ENCODE measurements around the gene RPS21.

RPS21 gene

DNA sequence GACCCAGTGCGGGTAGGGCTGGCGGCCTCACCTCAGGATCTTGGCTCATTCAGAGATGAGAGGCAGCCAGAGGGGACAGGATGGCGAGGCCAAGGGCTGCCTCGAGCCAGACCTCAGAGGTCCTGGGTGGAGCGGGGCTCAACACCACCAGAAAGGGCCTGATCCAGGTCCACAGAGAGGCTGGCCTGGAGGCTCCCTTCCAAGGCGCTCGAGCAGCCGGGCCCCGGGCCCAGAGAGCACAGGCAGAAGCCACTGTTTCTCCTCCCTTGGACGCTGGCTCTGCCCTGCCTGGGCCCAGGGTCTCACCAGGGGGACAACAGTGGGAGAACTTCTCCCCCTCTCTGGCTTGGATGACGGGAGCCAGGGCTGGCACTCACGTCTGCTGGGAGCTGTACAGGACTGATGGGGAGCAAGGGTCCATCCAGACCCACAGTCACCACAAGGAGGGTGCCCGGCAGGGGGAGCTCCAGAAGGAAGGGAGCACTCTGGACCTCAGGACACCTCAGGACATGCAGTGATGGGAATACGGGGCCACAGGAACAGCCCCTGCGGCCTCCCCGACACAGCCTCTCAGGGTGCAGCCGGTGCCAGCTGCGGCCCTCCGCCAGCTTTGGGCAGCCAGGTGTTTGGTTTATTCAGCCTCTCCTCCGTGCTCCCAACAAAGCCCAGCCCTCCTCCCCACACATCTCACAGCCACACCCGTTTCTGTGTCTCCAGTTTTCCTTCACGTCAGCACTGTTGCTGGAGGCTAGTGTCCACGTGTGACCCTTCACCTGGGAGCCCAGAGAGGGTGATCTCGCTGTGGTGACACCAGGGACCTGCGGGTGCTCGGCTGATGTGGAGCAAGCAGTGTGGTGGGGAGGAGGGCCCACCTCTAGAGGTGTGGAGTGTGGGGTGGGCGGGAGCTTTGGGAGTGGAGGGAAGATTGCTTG is 8.7 kb downstream of the RPS21 start:
- no peak overlapping the region for H3K4me3 ChIP-seq
- no peaks in the 10 kb centered on the region for H3K9me3 ChIP-seq (ENCODE audit: low read depth, low read length)
- no peak for TF ChIP-seq EZH2 (IDR thresholded peaks at IDR 0.05)
- TF ChIP-seq POLR2AphosphoS5 (IDR thresholded peaks at IDR 0.05; ENCODE audit: borderline replicate concordance, low read depth, low read length) = 0 out of 2 replicates have a peak, but pooled peaks have one; percentile 10
- H3K27ac ChIP-seq = no peak overlapping the region
- H3K36me3 ChIP-seq (ENCODE audit: insufficient read depth, low read length) = peaks cover 1% of the 10 kb centered on the region; the same call in 1 of the 2 replicates
- no peak overlapping the region for H3K9ac ChIP-seq (ENCODE audit: insufficient read length)
- DNase-seq (ENCODE audit: low read depth, low spot score) = no peak

DNA sequence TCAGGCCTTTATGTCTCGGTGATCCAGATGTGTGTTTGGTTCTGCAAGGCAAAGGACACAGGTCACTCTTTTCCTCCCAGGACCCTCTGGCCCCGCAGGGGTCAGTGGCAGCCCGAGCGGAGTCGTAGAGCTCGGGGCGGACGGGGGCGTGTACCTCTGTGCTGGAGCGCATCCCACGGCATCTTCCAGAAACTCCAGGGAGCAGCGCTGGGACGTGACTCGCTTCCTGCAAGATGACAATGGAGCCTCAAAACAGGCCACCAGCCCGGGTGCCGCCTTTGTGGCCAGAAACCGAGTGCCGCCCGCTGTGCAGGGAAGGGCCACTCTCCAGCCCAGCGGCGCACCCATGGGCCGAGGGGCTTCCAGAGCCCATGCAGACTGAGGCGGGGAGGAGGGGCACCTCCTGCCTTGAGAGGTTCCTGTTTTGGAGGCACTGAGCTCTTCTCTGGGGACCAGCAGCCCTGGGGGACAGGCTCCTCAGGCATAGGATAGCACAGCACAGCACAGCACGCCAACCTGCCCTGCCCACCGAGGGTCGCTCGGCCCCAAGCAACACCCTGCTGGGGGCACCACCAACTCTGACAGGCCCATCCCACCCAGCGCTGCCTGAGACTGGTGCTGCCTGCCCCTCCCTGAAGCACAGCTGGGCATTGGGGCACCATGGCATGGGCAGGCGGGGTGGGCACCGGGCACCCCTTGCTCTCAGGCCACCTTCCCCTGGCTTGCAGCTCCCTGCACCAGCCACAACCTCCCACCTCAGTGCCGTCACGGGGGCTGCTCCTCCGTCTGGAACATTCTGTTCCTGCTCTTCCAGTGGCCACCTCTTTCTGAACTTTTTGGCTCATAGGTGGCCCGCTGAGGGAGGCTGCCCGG is 9.7 kb downstream of the RPS21 start:
- Histone ChIP-seq H3K9ac (ENCODE audit: insufficient read length) (no peak overlapping the region), H3K4me3 (no peak overlapping the region), H3K27ac (no peak overlapping the region), H3K36me3 (ENCODE audit: insufficient read depth, low read length) (no peaks in the 10 kb centered on the region), H3K9me3 (ENCODE audit: low read depth, low read length) (no peaks in the 10 kb centered on the region)
- DNase-seq (ENCODE audit: low read depth, low spot score) = no peak
- no peak for TF ChIP-seq POLR2AphosphoS5 (IDR thresholded peaks at IDR 0.05; ENCODE audit: borderline replicate concordance, low read depth, low read length)
- TF ChIP-seq FOXP2 (optimal IDR thresholded peaks at IDR 0.05; ENCODE audit: control extremely low read depth, extremely low read length, insufficient read depth) = no peak
- TF ChIP-seq EZH2 (IDR thresholded peaks at IDR 0.05) = no peak

DNA sequence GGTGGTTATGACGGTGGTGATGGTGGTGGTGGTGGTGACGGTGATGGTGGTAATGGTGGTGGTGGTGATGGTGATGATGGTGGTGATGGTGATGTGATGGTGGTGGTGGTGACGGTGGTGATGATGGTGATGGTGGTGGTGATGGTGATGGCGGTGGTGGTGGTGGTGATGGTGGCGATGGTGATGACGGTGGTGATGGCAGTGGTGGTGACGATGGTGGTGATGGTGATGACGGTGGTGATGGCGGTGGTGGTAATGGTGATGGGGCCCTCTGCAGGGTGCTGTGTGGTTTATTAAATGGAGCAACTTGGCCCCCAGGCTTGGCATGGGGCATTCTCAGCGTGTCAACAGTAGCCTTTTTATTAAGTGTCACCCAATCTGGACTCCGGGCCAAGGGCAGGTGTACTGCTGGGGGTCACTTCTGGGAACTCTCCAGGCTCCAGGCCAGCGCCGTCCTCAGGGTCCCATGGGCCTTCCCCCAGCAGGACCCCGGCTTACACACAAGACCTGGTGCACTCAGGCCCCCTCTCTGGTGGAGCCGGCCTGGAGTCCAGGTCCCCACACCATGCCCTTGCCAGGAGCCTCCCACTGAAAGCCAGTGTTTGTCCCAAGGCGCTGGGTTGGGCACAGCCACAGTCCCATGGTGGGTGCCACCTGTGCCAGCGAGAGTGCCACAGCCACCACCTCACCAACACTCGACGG is 11.4 kb downstream of the RPS21 start:
- H3K9me3 ChIP-seq (ENCODE audit: low read depth, low read length) = no peaks in the 10 kb centered on the region
- DNase-seq (ENCODE audit: low read depth, low spot score) = no peak
- no peak overlapping the region for H3K9ac ChIP-seq (ENCODE audit: insufficient read length)
- no peak for TF ChIP-seq EZH2 (IDR thresholded peaks at IDR 0.05)
- TF ChIP-seq POLR2AphosphoS5 (IDR thresholded peaks at IDR 0.05; ENCODE audit: borderline replicate concordance, low read depth, low read length) = no peak
- H3K27ac ChIP-seq = no peak overlapping the region
- no peaks in the 10 kb centered on the region for H3K36me3 ChIP-seq (ENCODE audit: insufficient read depth, low read length)
- no peak overlapping the region for H3K4me3 ChIP-seq

DNA sequence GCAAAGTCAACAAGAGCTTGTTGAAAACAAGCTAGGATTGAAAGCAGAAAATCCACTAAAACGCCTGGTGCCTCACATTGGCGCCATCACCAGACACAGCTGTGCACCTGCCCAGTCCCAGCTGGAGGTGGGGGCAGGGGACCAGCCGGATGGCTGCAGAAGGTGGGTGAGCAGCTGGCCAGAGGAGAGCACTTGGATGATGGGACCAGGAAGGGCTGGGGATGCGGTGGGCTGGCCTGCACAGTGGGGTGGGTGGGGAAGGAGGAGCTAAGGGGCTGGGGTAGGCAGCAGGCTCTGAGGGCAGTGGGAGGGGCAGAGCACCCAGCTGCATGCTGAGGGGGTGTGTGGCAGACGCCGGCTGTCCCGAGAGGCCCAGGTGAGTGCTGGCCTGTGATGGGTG is 13.1 kb downstream of the RPS21 start:
- Histone ChIP-seq H3K9ac (ENCODE audit: insufficient read length) (no peak overlapping the region), H3K36me3 (ENCODE audit: insufficient read depth, low read length) (no peaks in the 10 kb centered on the region), H3K9me3 (ENCODE audit: low read depth, low read length) (no peaks in the 10 kb centered on the region), H3K27ac (no peak overlapping the region), H3K4me3 (no peak overlapping the region)
- TF ChIP-seq POLR2AphosphoS5 (IDR thresholded peaks at IDR 0.05; ENCODE audit: borderline replicate concordance, low read depth, low read length) (no peak), FOXP2 (optimal IDR thresholded peaks at IDR 0.05; ENCODE audit: control extremely low read depth, extremely low read length, insufficient read depth) (no peak), EZH2 (IDR thresholded peaks at IDR 0.05) (no peak)
- DNase-seq (ENCODE audit: low read depth, low spot score) = no peak

- Histone ChIP-seq H3K9ac (ENCODE audit: insufficient read length) (no peak overlapping the region), H3K27ac (no peak overlapping the region), H3K9me3 (ENCODE audit: low read depth, low read length) (no peaks in the 10 kb centered on the region), H3K36me3 (ENCODE audit: insufficient read depth, low read length) (no peaks in the 10 kb centered on the region), H3K4me3 (no peak overlapping the region)
- no peak for DNase-seq (ENCODE audit: low read depth, low spot score)
- TF ChIP-seq POLR2AphosphoS5 (IDR thresholded peaks at IDR 0.05; ENCODE audit: borderline replicate concordance, low read depth, low read length) (no peak), FOXP2 (optimal IDR thresholded peaks at IDR 0.05; ENCODE audit: control extremely low read depth, extremely low read length, insufficient read depth) (no peak), EZH2 (IDR thresholded peaks at IDR 0.05) (no peak)
These were observed 13.6 kb downstream of the RPS21 start for GRCh38 chr20:62400541-62400940.

- DNase-seq (ENCODE audit: low read depth, low spot score) = no peak
- Histone ChIP-seq H3K36me3 (ENCODE audit: insufficient read depth, low read length) (no peaks in the 10 kb centered on the region), H3K9me3 (ENCODE audit: low read depth, low read length) (no peaks in the 10 kb centered on the region), H3K27ac (no peak overlapping the region), H3K9ac (ENCODE audit: insufficient read length) (no peak overlapping the region), H3K4me3 (no peak overlapping the region)
- TF ChIP-seq EZH2 (IDR thresholded peaks at IDR 0.05) = no peak
- TF ChIP-seq POLR2AphosphoS5 (IDR thresholded peaks at IDR 0.05; ENCODE audit: borderline replicate concordance, low read depth, low read length) = no peak
- no peak for TF ChIP-seq FOXP2 (optimal IDR thresholded peaks at IDR 0.05; ENCODE audit: control extremely low read depth, extremely low read length, insufficient read depth)
These were observed 14.5 kb downstream of the RPS21 start for GRCh38 chr20:62401331-62401779.

- TF ChIP-seq POLR2AphosphoS5 (IDR thresholded peaks at IDR 0.05; ENCODE audit: borderline replicate concordance, low read depth, low read length) (no peak), FOXP2 (optimal IDR thresholded peaks at IDR 0.05; ENCODE audit: control extremely low read depth, extremely low read length, insufficient read depth) (no peak), EZH2 (IDR thresholded peaks at IDR 0.05) (no peak)
- no peaks in the 10 kb centered on the region for H3K9me3 ChIP-seq (ENCODE audit: low read depth, low read length)
- no peak for DNase-seq (ENCODE audit: low read depth, low spot score)
- H3K36me3 ChIP-seq (ENCODE audit: insufficient read depth, low read length) = no peaks in the 10 kb centered on the region
- no peak overlapping the region for H3K4me3 ChIP-seq
- no peak overlapping the region for H3K9ac ChIP-seq (ENCODE audit: insufficient read length)
- H3K27ac ChIP-seq = no peak overlapping the region
These were observed 15.7 kb downstream of the RPS21 start for GRCh38 chr20:62402456-62403150.

Measured in SK-N-MC (cell line).